ENCODE measurements around the gene CRX. TPM values are rescaled to one million over a fixed set of nuclear protein-coding genes. Genes with fewer than 3 reads are reported as not detected.
"Not testable (repeated sequence)": the region's sequence is repeated elsewhere in the genome, so short reads cannot be mapped to it uniquely, and the experiment has no call there.

The CRX gene
- total RNA-seq, 1 donor from 2014 or later: not detected

GRCh38 chr19:47806435-47806834, 15.3 kb upstream of the CRX start:
- H3K36me3 Mint-ChIP-seq (ENCODE audit: insufficient read depth): no peaks in the 10 kb centered on the region
- H3K27ac Mint-ChIP-seq: no peak overlapping the region
- no peaks in the 10 kb centered on the region for H3K9me3 Mint-ChIP-seq (ENCODE audit: low read depth)
- DNase-seq (ENCODE audit: low spot score, unreplicated experiment): no peak
- H3K4me1 Mint-ChIP-seq (ENCODE audit: low read depth): no peaks in the 10 kb centered on the region
- no peaks in the 10 kb centered on the region for H3K27me3 Mint-ChIP-seq
- H3K4me3 Mint-ChIP-seq (ENCODE audit: low read depth): no peak overlapping the region
- TF ChIP-seq, protein P1, sequence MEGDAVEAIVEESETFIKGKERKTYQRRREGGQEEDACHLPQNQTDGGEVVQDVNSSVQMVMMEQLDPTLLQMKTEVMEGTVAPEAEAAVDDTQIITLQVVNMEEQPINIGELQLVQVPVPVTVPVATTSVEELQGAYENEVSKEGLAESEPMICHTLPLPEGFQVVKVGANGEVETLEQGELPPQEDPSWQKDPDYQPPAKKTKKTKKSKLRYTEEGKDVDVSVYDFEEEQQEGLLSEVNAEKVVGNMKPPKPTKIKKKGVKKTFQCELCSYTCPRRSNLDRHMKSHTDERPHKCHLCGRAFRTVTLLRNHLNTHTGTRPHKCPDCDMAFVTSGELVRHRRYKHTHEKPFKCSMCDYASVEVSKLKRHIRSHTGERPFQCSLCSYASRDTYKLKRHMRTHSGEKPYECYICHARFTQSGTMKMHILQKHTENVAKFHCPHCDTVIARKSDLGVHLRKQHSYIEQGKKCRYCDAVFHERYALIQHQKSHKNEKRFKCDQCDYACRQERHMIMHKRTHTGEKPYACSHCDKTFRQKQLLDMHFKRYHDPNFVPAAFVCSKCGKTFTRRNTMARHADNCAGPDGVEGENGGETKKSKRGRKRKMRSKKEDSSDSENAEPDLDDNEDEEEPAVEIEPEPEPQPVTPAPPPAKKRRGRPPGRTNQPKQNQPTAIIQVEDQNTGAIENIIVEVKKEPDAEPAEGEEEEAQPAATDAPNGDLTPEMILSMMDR (IDR thresholded peaks at IDR 0.05; ENCODE audit: unreplicated experiment): no peak

- DNase-seq (ENCODE audit: low spot score, unreplicated experiment): peak; percentile 83
- TF ChIP-seq, protein P1 (IDR thresholded peaks at IDR 0.05; ENCODE audit: unreplicated experiment): peak; percentile 68
- Mint-ChIP-seq H3K4me1 (ENCODE audit: low read depth) (no peaks in the 10 kb centered on the region), H3K27ac (no peak overlapping the region), H3K4me3 (ENCODE audit: low read depth) (no peak overlapping the region), H3K36me3 (ENCODE audit: insufficient read depth) (no peaks in the 10 kb centered on the region), H3K9me3 (ENCODE audit: low read depth) (no peaks in the 10 kb centered on the region), H3K27me3 (no peaks in the 10 kb centered on the region)
Observed at GRCh38 chr19:47813304-47813994, 8.3 kb upstream of the CRX start.

DNA sequence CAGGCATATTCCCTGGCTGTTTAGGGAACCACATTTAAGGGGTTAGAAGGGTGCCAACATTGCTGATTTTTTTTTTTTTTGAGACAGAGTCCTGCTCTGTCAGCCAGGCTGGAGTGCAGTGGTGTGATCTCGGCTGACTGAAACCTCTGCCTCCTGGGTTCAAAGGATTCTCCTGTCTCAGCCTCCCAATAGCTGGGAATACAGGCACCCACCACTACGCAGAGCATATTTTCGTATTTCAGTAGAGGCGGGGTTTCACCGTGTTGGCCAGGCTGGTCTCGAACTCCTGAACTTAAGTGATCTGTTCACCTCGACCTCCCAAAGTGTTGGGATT, 7.8 kb upstream of the CRX start:
- no peak for DNase-seq (ENCODE audit: low spot score, unreplicated experiment)
- Mint-ChIP-seq H3K4me1 (ENCODE audit: low read depth) (no peaks in the 10 kb centered on the region), H3K36me3 (ENCODE audit: insufficient read depth) (no peaks in the 10 kb centered on the region), H3K27ac (no peak overlapping the region), H3K9me3 (ENCODE audit: low read depth) (no peaks in the 10 kb centered on the region), H3K27me3 (peaks cover 2% of the 10 kb centered on the region), H3K4me3 (ENCODE audit: low read depth) (no peak overlapping the region)
- TF ChIP-seq, protein P1 (IDR thresholded peaks at IDR 0.05; ENCODE audit: unreplicated experiment): peak; percentile 10

- not testable (repeated sequence) for H3K4me1 Mint-ChIP-seq (ENCODE audit: low read depth); H3K36me3 Mint-ChIP-seq (ENCODE audit: insufficient read depth); DNase-seq (ENCODE audit: low spot score, unreplicated experiment); H3K4me3 Mint-ChIP-seq (ENCODE audit: low read depth); H3K9me3 Mint-ChIP-seq (ENCODE audit: low read depth); H3K27ac Mint-ChIP-seq
- peaks cover 22% of the 10 kb centered on the region for H3K27me3 Mint-ChIP-seq
Observed at GRCh38 chr19:47816270-47816669, 5.5 kb upstream of the CRX start.

DNA sequence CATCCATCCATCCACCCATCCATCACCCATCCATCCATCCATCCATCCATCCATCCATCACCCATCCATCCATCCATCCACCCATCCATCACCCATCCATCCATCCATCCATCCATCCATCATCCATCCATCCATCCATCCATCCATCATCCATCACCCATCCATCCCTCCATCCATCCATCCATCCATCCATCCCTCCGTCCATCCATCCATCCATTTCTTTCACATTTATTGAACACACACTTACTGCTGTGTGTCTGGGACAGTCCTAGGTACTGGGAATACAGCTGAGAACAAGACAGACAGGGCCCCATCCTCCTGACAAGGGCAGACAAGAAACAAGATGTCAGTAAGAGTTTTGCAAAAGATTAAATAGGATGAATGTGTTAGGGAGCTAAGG, 3.5 kb upstream of the CRX start:
- not testable (repeated sequence) for H3K36me3 Mint-ChIP-seq (ENCODE audit: insufficient read depth); DNase-seq (ENCODE audit: low spot score, unreplicated experiment); H3K27ac Mint-ChIP-seq; H3K9me3 Mint-ChIP-seq (ENCODE audit: low read depth); H3K4me3 Mint-ChIP-seq (ENCODE audit: low read depth)
- Mint-ChIP-seq H3K4me1 (ENCODE audit: low read depth) (peaks cover 11% of the 10 kb centered on the region), H3K27me3 (peaks cover 39% of the 10 kb centered on the region)

- H3K36me3 Mint-ChIP-seq (ENCODE audit: insufficient read depth): no peaks in the 10 kb centered on the region
- H3K4me1 Mint-ChIP-seq (ENCODE audit: low read depth): peaks cover 11% of the 10 kb centered on the region
- H3K27me3 Mint-ChIP-seq: peaks cover 40% of the 10 kb centered on the region
- no peaks in the 10 kb centered on the region for H3K9me3 Mint-ChIP-seq (ENCODE audit: low read depth)
- TF ChIP-seq, protein P1 (IDR thresholded peaks at IDR 0.05; ENCODE audit: unreplicated experiment): no peak
- no peak for DNase-seq (ENCODE audit: low spot score, unreplicated experiment)
- no peak overlapping the region for H3K27ac Mint-ChIP-seq
- no peak overlapping the region for H3K4me3 Mint-ChIP-seq (ENCODE audit: low read depth)
Observed at GRCh38 chr19:47819858-47820257, 1.9 kb upstream of the CRX start.

Measured in progenitor cell of endocrine pancreas (in vitro differentiated cells).